GM18858 (cell line): ENCODE data around the gene KLHL36.

ENCODE experiments used
- ATAC-seq: cut with Tn5 transposase; IDR thresholded peaks from one replicate; pipeline ENCODE4 v1.9.1; 2021; ENCODE audit not compliant: unreplicated experiment

The KLHL36 gene

DNA sequence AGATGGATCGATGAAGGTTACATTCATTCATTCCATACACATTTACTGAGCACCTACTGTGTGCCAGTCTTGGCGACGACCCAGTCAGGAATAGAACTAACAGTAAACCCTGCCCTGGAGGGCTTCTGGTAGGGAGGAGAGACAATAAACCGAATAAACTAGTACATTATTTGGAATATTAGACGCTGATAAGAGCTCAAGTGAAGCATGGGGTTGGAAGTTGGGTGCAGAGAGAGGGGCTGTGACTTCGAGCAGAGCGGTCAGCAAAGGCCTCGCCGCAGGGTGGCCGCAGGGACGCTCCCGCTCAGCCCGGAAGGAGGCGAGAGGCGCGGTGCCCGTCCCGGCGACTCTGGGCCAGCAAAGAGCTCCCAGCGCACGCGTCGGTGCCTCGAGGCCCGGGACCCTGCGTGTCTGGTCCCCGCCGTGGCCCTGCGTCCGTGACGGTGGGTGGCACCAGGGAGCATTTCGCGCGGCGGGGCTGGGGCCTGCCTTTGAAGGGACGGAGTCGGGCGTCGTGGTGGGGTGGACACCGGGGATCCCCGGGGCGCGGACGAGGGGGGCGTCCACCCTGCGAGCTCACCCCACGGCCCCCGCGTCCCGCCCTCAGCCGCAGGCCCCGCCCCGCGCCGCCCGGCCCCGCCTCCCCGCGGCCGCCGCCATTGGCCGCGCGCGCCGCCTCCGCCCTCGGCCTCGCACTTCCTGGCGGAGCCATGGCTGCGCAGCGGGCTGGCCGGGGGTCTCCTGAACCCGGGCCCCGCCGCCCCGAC lies at the start of gene KLHL36:
Gene KLHL36, plus strand, starts transcription at position 684 of the 767 bp plus-strand sequence. CDS start 2,357 bp downstream, outside the sequence.
- peak; percentile 60 for ATAC-seq

DNA sequence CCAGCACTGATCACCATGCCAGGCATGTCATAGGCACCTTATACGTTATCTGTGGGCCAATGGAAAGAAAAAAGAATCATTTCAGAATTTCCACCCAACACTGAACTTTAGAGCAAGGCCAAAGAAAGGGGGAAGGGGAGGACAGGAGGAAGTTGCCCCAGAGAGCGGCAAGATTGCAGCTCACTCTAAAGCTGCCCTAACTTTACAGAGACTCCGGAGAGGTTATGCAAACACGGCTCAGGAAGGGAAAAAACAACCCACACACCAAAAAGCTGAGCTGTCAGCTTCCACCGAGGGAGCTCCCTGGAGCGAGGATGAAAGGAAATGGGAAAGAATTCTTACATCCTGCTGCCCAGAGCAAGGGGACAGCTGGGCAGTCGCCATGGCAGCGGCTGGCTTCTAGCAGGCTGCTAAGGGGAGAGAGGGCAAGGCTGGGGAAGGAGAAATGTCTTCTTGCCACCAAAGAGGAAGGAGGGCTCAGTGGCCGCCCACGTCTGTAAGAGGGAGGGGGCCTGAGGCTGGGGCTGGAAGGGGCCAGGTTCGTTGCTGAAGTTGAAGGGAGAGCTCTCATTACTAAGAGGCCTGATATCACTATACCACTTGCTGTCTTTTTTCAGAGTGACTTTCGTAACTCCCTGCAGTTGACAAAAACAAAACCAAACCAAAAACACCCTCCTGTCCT lies 48.6 kb upstream of the KLHL36 start:
- ATAC-seq: peak; percentile 30

DNA sequence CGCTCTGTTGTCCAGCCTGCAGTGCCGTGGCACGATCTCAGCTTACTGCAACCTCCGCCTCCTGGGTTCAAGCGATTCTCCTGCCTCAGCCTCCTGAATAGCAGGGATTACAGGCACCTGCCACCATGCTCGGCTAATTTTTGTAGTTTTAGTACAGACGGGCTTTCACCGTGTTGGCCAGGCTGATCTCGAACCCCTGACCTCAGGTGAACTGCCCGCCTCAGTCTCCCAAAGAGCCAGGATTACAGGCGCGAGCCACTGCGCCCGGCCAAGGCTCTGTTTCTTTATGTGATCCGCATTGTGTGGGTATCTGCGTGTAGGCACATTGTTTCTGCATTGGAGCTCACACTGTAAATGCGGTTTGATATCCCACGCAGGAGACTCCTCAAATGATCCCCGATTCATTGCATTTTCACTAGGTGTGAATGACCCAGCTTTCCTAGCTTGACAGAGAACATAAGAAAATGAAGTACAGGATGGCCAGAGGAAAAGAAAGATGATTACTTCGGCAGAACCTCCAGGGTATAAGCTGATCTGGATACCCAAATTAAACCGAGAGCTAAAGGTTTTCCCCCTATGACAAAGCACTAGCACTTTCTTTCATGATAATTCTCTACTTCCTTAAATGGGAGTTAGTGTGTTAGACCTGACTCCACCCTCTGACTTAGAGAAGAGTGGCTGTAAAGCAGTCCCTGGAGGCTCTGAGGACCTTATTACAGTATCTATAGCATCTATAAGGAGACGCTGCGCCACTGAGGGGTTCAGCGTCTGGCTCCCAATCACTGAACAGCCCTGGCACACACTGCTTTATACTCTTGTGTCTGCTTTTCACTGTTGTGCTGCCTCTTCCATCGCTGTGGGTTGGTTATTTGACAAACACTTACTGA lies 47.7 kb upstream of the KLHL36 start:
- ATAC-seq: peak; percentile 75

DNA sequence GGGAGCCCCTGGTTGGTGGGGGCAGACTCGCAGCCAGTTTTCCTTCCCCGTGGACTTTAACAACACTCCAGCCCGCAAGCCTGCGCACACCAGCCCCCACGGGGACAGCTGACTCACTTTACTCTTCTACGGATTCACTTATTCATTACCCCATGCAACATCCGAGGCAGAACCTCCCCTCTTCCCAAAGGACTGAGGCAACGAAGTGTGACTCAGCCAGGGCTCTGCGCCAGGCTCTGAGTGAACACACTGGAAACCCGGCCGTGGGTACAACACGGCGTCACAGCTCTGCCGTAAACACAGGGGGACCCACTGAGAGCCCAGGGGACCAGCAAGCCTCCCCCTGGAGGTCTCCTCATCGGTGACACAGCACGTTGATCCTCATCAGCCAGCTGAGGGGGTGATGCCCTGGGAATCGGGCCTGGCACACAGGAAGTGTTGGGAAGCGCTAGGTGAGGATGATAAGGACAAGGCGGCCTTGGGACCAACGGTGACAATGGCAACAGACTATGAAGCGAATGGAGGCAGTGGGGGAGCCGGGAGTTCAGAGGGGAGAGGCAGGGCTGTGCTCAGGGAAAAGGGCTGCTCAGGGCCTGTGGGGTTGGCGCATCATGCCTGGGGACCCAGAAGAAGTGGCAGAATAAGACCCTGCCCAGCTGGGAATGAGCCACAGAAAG lies 45.0 kb upstream of the KLHL36 start:
- ATAC-seq: no peak

DNA sequence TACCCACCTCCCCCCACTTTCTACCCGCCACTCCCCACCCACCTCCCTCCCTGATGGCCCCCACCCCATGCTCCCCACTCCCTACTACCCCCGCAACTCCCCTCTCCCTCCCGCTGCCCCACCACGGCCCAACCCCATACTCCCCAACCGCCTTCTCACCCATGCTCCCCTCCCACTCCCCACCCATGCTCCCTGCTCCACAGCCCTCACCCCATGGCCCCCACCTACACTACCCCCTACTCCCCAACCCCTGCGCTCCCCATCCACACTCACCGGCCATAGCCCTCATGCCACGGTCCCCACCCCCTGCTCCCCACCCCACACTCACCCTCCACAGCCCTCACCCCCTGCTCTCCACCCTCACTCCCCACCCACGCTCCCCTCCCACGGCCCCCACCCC lies 44.4 kb upstream of the KLHL36 start:
- ATAC-seq: no peak

DNA sequence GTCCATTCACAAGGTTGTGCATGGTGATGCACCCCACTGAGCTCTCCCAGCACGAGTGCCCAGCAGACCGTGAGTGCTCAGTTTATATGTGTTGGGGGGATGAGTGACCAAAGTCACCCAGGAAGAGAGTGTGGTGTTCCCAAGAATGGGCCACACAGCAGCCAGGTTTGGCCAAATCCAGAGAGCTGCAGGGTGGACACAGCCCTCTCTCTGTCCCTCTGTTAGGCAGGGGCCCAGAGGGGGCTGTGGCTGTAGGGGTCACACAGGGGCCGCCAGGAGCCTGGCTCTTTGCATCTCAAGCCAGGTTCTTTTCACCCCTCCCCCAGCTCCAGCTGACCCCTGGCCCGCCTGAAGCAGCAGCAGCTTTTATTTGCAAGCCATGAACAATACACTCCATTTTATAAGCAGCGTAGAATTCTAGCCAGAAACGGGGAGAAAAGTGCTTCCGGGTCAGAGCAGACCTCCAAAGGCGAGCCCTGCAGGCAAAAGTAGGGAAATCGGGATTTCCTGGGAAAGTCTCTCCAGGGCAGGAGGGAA lies 43.8 kb upstream of the KLHL36 start:
- ATAC-seq: no peak

DNA sequence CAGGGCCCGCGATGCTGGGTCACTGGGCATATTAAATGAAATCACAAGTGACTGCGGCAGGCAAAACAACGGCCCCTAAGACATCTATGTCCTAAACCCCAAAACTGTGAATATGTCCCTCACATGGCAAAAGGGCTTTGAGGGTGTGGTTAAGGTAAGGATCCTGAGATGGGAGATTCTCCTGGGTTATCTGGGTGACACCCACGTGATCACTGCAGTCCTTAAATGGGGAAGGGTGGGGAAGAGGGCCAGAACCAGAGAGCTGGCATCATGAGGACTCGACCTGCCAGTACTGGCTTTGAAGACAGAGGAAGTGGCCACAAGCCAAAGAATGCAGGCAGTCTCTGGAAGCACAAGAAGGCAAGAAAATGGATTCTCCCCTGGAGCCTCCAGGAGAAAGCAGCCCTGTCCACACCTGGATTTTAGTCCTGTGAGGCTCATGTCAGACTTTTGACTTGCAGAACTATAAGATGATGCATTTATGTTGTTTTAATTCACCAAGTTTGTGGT lies 42.9 kb upstream of the KLHL36 start:
- no peak for ATAC-seq

DNA sequence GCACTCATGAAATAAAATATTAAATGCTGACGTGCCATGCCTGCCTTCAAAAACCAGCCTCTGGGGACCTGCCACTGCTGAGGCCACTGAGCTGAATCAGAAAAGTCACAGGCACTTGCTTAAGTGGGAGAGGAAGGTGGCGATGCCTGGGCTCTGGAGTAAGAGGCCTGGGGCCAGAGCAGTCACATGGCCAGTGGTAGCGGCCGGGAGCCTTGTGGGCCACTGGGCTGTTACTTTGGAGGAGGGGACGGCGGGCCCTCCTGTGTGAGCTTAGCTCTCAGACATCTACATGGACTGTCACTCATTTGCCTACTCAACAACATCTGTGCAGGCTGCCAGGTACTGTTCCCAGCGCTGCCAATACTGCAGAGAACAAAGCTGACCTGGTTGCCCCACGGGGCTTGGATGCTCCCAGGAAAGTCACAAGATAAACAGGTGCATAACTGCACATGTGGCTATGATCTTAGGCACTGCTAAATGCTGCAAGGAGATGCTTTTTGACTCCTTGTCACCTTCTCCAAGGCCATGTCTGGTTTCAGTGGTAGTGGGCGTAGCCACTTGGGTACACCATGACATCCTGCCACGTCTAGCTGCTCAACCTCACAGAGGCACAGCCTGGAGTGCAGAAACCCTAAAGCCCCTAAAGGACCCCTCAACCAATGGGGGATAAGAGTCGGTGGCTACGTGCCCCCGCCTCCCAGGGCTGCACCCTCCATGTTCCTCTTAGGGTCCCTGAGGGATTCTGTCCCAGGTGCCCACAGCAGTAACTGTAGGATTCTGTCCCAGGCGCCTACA lies 42.0 kb upstream of the KLHL36 start:
- ATAC-seq: no peak

DNA sequence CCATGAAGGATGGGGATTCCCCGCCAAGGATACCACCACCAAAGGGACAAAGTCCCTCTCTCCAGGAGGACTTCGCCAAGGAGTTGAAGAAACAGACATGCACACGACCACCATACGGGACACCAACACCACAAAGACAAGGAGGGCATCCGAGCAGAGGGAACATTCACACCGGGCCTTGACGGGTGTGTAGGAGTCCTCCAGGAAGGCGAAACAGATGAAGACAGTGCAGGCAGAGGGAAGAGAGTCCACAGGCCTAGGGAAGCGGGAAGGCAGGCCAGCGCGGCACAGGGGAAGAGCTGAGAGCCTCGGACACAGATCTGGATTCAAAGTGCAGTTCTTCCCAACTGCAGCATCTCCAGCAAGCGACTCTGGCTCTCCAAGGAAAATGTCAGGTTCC lies 41.2 kb upstream of the KLHL36 start:
- no peak for ATAC-seq

DNA sequence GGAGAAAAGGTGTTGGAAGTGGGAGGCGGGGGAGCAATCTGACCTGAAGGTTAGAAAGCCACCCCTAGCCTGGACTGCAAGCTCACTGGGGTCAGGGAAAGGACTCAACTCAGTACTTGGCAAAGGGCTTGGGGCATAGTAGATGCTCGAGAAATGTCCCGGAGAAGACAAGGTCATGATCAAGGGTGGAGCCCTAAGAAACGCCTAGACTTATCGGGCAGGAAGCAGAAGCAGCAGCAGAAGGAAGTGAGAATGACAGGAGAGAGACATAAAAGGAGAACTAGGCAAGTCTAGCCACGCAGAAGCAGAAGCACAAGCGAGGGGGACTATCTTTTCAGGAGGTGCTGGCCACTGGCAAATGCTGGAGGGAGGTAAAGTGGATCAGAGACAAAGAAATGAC lies 40.6 kb upstream of the KLHL36 start:
- ATAC-seq: no peak

DNA sequence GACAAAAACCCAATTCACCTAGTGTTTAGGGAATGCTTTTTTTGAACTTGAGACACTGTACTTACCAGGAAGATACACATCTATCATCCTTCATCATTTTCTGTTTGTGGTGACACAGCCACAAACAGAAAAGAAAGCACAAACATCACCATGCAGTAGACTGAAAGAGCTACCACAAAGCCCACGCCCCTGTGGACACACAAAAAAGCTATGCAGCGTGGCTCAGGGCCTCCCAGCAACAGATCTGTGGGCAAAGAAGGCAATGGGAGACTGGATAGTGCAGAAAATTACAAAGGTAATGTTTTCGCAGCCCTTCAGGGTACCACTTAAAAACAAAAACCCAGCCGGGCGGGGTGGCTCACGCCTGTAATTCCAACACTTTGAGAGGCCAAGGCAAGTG lies 40.0 kb upstream of the KLHL36 start:
- ATAC-seq: no peak

DNA sequence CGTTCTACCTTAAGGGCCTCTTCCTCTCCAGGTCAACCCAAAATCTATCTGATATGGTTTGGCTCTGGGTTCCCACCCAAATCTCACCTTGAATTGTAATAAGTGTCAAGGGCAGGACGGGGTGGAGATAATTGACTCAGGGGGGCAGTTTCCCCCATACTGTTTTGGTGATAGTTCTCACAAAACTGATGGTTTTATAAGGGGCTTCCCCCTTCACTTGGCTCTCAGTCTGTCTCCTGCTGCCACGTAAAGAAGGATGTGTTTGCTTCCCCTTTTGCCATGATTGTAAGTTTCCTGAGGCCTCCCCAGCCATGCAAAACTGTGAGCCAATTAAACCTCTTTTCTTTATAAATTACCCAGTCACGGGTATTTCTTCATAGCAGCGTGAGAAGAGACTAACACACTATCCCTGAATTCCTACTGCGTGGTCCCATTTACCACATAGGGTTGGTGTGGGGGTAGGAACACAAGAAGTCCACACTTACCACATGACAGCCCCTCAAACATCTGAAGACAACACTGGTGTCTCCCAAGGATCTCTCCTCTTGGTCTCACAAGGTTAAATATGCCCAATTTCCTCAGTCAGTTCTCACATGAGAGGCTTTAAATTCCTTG lies 38.6 kb upstream of the KLHL36 start:
- no peak for ATAC-seq

DNA sequence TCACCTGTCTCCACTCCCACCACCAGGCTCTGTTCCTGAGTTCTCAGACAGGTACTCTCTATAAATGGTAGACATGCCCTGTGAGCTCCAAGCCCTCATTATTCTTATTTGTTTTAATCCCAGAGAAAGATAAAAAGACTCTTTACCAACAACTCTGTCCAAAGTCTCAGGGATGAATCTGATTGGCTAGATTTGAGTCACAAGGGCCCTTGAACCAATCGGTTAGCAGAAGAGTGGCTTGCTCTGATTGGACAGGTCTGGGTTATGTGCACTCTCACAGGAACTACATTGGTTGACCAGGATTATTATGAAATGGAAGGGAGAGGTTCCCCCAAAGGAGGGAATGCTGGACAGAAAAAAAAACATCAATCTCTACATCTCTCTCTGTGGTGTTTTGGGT lies 37.9 kb upstream of the KLHL36 start:
- no peak for ATAC-seq

DNA sequence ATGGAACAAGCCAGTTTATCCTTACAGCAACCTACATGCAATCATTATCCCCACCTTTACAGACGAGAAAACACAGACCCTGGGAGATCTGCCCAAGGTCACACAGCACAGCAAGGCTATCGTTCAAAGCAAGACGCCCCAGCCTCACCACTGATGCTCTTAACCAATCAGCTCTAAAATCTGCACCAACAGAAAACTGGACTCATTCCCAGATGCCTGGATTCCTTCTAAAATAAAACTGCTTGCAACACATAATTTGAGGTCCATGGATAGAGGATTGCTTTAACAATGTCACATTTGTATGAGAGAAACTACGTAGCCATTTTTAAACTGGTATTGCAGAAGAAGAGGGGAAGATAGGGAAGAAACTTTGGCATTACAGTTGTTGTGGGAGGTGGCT lies 37.3 kb upstream of the KLHL36 start:
- no peak for ATAC-seq

DNA sequence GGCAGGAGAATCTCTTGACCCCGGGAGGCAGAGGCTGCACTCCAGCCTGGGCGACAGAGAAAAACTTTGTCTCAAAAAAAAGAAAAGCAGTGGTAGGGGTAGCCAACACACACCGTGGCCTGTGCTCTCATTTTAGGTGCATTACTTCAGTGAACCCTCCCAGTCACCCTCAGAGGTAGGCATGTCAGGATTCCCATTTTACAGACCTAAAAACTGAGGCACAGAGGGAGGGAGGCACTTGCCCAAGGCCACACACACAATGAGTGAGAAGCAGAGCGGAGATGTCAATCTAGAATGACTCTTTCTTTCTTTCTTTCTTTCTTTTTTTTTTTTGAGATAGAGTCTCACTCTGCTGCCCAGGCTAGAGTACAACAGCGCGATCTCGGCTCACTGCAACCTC lies 35.6 kb upstream of the KLHL36 start:
- ATAC-seq: no peak

DNA sequence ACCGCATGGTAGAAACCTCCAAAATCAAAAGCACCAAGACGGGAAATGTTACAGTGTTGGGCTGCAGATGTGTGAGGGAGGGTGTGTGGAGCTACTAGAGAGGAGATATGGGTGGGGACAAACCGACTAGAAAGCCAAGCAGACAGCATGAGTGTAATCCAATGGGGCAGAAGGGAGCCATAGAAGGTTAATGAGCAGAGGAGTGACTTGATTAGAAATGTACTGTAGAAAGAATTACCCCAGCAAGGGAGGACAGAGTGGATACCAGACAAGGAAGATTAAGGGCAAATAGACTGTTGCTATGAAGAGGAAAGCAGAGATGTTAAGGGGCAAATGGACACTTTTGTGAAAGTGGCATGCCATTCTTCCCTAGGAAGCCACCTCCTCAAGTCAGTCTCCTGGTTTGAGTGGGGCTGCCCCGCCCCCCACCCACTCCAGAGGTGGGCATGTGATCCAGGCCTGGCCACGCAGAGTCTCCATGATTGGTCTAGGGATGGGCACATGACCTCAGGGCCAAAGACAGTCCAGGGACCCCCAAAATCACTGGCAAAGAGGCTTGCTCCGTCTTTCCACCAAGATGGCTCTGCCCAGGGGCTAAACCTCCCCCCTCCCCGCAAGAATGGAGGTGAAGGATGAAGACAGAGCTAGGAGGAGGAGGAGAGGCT lies 34.8 kb upstream of the KLHL36 start:
- no peak for ATAC-seq

DNA sequence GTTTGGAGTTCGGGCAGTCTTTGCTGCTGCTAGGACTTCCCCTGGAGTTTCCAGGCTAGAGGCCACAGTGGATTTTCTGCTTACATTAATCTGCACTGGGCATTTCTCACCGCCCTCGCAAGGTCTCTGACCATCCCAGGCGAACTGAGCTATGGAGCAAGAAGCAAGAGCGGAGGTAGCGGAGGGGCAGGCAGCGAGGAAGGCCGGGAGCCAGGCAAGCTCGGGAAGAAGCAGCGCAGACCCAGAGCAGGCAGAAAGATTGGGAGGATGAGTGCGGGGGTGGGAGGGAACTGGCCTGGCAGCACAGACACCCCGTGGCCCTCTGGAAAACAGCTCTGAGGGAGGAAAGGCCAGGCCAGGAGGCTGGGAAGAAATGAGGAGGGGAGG lies 34.2 kb upstream of the KLHL36 start:
- ATAC-seq: no peak

DNA sequence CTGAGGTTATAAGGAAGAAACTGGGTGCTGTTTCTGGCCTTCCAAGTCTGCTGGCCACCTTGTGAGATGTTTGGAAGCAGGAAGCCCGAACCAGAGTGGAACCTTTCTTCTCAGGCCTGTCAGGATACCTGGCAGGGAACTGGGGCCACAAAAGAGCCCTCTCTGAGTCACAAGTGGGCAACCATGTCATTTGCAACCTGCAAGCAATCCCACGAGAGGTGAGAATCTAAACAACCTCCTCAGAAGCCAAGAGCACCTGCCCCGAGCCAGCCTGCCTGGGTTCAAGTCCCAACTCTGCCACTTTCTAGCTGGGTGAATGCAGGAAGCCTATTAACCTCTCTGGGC lies 33.7 kb upstream of the KLHL36 start:
- ATAC-seq: no peak
